Measurements from ENCODE around the gene NCKAP5L.

DNA sequence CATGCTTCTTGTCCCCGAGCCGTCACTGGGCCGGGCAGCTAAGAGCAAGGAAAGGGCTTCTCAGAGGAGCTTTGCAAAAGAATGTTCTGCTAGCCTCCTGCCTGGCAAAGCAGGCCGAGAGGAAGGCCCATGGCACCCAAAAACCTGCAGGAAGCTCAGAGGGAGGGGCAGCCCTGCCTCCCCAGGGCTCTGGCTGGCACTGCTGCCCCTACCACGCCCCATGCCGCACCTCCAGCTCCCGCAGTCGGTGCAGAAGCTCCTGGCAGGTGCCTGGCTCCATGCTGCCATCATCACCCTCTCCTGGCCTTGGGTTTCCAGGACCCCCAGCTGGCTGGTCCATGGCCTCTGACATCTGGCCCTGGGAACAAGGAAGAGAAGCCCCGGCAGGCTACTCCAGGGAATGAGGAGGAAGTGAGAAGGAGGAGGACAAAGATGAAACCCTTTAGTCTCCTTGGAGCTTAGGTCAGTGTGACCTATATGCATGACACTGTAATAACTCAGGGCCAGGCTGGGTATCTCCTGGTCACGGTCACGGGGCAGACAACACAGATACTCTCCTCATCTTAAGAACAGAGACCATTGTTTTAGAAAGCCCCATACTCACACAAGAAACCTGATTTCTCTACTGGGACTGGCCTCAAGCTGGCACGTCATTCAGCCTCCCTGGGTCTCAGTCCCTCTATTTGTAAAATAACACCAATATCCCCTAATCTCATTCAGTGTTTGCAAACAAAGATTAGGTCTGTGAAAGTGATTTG, 24.3 kb downstream of the NCKAP5L start:
- TF ChIP-seq, protein P1, sequence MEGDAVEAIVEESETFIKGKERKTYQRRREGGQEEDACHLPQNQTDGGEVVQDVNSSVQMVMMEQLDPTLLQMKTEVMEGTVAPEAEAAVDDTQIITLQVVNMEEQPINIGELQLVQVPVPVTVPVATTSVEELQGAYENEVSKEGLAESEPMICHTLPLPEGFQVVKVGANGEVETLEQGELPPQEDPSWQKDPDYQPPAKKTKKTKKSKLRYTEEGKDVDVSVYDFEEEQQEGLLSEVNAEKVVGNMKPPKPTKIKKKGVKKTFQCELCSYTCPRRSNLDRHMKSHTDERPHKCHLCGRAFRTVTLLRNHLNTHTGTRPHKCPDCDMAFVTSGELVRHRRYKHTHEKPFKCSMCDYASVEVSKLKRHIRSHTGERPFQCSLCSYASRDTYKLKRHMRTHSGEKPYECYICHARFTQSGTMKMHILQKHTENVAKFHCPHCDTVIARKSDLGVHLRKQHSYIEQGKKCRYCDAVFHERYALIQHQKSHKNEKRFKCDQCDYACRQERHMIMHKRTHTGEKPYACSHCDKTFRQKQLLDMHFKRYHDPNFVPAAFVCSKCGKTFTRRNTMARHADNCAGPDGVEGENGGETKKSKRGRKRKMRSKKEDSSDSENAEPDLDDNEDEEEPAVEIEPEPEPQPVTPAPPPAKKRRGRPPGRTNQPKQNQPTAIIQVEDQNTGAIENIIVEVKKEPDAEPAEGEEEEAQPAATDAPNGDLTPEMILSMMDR (conservative IDR thresholded peaks at IDR 0.05): no peak
- TF ChIP-seq EZH2 (IDR thresholded peaks at IDR 0.05; ENCODE audit: low read depth): no peak
